Stimulated activated CD8-positive, alpha-beta memory T cell treated with anti-CD3 and anti-CD28 coated beads, Interleukin-4, amount 100 ng/mL, for 48 hours (primary cell): ENCODE results near the gene ZBTB37.
"Not testable (repeated sequence)": the region's sequence is repeated elsewhere in the genome, so short reads cannot be mapped to it uniquely, and the experiment has no call there.

Source experiments
- DNase-seq: peaks from one replicate; pipeline ENCODE4 v3.0.0-alpha.2; 2020

The ZBTB37 gene

DNA sequence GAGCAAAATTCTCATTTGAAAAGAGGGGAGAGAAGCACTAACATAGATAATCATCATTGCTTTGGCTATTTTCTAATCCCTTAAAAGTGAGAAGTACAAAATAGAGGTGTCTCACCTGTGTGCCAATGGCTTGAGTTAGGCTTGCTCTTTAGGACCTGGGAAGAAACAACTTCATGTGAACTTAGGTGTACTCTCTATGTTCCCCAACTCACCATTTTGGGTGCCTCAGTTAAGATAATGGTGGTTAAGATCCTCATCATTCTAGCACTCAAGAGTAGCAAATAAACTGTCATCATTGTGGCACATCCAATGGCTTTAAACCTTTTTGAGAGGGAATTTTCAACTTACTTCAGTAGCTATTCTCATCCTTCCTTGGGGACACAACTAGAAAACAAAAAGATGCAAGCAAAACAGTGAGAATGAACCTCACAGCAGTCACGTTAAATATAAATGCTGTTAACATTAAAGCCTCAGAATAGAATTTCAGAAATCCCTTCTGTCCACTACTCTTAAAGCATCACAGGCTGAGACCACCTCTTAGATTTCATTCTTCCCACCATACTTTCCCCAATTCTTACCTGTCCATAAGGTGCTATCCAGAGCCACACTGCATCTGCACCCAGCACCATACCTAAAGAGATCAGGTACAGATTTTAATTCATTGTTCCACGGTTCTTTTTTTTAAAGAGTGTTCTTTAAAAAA lies 1.6 kb upstream of the ZBTB37 start:
- no peak for DNase-seq

DNA sequence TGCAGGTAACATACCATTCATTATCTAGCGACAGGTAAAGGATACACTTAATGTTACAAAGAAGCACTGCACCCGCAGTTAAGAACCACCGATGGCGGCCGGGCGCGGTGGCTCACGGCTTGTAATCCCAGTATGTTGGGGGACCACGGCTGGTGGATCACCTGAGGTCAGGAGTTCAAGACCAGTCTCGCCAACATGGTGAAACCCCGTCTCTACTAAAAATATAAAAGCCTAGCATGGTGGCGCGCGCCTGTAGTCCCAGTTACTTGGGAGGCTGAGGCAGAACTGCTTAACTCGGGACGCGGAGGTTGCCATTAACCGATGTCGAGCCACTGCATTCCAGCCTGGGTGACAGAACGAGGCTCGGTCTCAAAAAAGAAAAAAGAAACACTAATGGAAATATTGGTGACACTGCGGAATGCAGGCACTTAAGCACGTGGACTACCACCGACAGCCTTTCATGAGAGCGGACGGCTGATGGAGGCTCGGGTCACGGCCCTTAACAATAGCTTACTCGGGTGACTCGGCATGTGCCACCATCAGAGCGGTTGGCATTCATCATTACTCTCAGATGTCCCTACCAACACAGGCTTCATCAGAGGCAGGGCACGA lies 933 bp upstream of the ZBTB37 start:
- no peak for DNase-seq

DNA sequence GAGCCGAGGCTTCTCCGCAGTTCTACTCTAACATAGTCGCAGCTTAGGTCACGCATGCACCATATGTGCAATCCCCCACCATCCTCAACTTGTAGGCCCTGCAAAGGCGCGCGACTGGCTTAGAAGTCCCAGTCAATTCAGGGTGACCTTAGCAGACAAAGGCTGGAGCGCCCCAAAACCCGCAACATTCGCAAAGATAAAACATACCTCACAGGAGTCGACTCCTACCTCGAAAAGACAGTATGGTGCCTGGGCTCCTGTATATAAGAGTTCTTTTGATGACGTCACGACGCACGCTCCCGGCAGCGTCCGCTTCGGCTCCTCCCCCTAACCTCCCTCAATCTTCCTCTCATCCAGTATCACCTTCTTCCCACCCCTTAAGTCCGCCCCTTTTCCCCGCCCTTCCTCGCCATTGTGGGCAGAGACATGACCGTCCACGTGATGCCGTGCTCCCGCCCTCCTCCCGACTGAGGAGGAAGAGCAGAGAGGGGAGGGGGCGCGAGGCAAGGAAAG lies 371 bp upstream of the ZBTB37 start, which contains the start of gene GAS5:
Gene GAS5 (minus strand): TSS at position 237 of the 513 bp plus-strand sequence.
- peak; percentile 99 for DNase-seq

- DNase-seq, result no peak
Observed at GRCh38 chr1:173869021-173869359, 810 bp downstream of the ZBTB37 start.

DNA sequence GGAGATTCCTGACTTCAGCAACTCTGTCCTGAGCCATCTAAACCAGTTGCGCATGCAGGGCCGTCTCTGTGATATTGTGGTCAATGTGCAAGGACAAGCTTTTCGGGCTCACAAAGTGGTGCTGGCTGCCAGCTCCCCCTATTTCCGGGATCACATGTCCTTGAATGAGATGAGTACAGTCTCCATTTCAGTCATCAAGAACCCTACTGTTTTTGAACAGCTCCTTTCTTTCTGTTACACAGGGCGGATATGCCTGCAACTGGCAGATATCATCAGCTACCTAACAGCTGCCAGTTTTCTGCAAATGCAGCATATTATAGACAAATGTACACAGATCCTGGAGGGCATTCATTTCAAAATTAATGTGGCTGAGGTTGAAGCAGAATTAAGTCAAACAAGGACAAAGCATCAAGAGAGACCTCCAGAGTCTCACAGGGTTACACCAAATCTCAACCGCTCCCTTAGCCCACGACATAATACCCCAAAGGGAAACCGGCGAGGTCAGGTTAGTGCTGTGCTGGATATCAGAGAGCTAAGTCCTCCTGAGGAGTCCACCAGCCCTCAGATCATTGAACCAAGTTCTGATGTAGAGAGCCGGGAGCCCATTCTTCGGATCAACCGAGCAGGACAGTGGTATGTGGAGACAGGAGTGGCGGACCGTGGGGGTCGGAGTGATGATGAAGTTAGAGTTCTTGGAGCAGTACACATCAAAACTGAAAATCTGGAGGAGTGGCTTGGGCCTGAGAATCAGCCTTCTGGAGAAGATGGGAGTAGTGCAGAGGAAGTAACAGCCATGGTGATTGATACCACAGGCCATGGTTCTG lies 2.3 kb downstream of the ZBTB37 start:
- DNase-seq, result peak; percentile 56

DNA sequence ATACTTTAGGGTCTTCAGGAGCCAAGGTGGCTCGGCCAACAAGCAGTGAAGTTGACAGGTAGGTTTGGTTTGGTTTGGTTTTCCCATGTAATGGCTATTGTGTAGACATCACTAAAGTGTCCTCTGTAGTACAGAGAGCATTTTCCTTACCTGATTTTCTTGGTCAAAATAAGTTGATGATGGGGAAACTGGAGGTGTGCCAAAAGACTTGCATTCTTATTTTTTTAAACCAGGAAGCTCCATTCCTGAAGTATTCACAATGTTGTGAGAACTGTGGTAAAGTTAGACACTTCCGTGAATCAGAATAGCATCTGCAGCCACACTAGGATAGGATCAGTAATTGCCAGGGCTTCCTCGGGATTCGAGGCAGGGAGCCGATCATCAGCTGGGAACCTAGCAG lies 2.9 kb downstream of the ZBTB37 start:
- DNase-seq, result no peak

DNA sequence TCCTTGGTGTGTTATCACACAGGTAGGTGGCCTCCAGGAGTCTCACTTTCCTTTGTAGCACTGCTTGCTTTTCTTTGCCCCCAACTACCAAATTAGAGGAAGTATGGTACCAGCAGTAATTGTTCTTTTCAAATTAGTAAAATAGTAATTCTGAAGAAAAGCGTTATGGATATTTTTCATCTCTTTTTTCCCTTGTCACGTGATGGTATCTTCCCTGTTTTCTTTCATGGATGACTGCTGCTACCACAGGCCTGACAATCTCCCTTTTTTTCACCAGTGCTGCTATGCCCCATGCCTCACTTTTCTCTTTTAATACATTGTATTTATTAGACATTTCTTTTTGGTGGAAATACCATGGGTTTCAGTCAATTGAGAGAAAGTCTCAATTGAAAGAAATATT lies 3.3 kb downstream of the ZBTB37 start:
- DNase-seq, result no peak

DNA sequence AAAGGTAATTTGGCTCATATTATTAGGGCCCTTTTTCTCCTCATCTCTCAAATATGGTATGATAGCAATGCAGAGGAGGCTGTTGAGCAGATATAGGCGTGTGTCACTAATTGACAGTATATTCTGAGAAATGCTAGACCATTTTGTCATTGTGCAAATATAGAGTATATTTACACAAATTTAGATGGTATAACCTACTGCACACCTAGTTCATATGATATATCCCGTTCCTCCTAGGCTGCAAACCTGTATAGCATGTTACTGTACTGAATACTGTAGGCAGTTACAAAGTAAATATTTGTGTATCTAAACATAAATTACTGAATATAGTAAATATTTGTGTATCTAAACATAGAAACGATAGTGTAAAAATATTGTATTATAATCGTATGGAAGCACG lies 8.6 kb downstream of the ZBTB37 start:
- DNase-seq, result no peak

DNA sequence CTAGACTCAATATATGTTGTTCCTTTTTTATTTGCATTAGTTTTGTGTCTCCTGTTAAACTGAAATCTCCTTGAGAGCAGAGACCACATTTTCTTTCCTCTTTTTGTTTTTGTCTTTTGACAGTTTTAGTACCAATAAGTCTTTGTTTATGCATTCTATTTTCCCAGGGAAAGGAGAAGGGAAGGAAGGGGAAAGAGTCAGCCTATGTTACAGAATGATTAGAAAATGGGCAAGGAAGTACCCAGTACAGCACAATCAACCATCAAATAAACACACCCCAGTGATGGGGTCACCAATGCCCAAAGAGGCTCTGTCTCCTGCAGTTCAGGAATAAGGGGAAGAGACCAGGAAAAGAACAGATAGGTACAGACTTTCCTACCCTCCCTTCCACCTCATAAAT lies 10.1 kb downstream of the ZBTB37 start:
- DNase-seq, result no peak

GRCh38 chr1:173881117-173881516 lies 12.9 kb downstream of the ZBTB37 start:
- not testable (repeated sequence) for DNase-seq

DNA sequence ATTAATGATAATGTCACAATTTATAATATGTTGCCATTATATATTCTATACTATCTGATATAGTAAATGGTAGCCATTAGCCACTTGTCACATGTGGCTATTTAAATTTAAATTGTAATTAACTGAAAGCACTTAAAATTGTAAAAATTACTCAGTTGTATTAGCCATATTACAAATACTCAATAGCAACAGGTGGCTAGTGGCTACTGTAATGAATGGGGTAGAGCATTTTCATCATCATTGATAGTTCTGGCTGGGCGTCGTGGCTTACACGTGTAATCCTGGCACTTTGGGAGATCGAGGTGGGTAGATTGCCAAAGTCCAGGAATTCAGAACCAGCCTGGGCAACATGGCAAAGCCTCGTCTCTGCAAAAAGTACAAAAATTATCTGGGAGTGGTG lies 16.5 kb downstream of the ZBTB37 start:
- no peak for DNase-seq

- no peak for DNase-seq
Observed at GRCh38 chr1:173886746-173887611, 18.8 kb downstream of the ZBTB37 start.

GRCh38 chr1:173887627-173888026 lies 19.4 kb downstream of the ZBTB37 start:
- DNase-seq, result no peak

DNA sequence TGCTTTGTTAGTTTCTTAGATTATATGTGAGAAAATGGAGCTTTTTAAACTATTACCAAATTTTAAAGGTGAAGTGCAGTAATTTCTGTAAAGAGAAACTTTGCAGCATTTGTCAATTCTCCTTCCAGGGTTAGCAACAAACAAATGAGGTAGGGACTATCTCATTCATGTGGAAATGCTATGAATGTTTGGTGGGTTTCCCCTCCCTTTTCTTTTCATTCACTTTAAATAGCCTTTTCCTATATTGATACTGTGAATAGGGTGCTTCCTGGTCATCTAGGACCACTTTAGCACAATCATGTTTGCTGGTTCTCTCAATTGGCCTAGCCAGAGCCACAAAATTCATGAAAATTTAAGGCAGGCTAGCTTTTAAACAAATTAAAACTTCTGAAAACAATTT lies 20.6 kb downstream of the ZBTB37 start:
- DNase-seq, result no peak

- no peak for DNase-seq
Observed at GRCh38 chr1:173889885-173890284, 21.7 kb downstream of the ZBTB37 start.

GRCh38 chr1:173893611-173894010 lies 25.4 kb downstream of the ZBTB37 start:
- DNase-seq, result no peak

- DNase-seq, result no peak
Observed at GRCh38 chr1:173894189-173894588, 26.0 kb downstream of the ZBTB37 start.

- no peak for DNase-seq
Observed at GRCh38 chr1:173900427-173900826, 32.2 kb downstream of the ZBTB37 start.

DNA sequence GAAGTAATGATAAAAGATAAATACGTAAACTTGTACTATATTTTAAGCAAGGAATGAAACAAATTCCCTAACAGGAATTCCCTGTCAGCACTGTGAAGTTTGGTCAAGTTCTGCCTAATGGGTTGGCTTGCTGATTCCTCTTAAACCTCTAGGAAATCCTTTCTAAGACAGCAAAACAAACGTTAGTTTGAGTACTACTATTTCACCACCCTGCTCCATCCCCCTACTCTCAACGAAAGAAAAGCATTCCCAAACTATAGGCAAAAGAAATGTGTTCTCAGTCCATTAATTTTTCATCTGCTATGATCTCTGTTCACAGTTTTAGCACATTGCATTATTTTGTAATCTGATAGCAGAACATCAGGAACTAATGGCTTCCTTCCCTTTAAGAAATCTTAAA lies 32.8 kb downstream of the ZBTB37 start:
- no peak for DNase-seq

- DNase-seq, result no peak
Observed at GRCh38 chr1:173903827-173904531, 35.8 kb downstream of the ZBTB37 start.

GRCh38 chr1:173913111-173913510 lies 44.9 kb downstream of the ZBTB37 start:
- DNase-seq, result no peak

GRCh38 chr1:173914366-173914871 lies 46.2 kb downstream of the ZBTB37 start:
- DNase-seq, result peak; percentile 57
